Measurements from ENCODE around the gene ADGRL3. TPM values are rescaled to one million over a fixed set of nuclear protein-coding genes. Genes with fewer than 3 reads are reported as not detected.

The ADGRL3 gene
- total RNA-seq, 4 donors from 2014 or later, result 0.67 to 4.6 (median 1.6) TPM

DNA sequence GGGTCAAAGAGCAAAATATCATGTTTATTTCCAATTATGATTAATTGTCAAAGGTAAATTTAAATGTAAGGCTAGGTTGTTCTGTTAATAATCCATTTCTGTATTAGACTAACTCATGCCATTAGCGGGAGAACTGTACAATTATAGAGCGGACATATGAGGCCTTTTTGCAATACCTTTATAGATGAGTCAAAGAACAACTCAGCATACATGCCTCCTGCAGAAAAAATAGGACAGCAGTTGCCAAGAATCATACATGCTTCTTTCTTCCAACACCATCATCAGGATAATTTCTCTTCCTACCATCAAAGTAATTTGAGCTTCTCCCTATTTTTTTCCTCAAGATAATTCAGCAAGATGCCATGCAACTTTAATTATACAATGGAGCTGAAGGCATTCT lies 917.8 kb downstream of the ADGRL3 start:
- DNase-seq, result no peak
- H3K27ac ChIP-seq, result no peak overlapping the region
- H3K27me3 ChIP-seq, result no peaks in the 10 kb centered on the region
- no peaks in the 10 kb centered on the region for H3K9me3 ChIP-seq
- intact Hi-C loops (cut with DNase I), result no loop called here
- no peak for TF ChIP-seq POLR2A (IDR thresholded peaks at IDR 0.05)
- TF ChIP-seq, protein P1, sequence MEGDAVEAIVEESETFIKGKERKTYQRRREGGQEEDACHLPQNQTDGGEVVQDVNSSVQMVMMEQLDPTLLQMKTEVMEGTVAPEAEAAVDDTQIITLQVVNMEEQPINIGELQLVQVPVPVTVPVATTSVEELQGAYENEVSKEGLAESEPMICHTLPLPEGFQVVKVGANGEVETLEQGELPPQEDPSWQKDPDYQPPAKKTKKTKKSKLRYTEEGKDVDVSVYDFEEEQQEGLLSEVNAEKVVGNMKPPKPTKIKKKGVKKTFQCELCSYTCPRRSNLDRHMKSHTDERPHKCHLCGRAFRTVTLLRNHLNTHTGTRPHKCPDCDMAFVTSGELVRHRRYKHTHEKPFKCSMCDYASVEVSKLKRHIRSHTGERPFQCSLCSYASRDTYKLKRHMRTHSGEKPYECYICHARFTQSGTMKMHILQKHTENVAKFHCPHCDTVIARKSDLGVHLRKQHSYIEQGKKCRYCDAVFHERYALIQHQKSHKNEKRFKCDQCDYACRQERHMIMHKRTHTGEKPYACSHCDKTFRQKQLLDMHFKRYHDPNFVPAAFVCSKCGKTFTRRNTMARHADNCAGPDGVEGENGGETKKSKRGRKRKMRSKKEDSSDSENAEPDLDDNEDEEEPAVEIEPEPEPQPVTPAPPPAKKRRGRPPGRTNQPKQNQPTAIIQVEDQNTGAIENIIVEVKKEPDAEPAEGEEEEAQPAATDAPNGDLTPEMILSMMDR (IDR thresholded peaks at IDR 0.05), result no peak
- no peaks in the 10 kb centered on the region for H3K36me3 ChIP-seq
- 90 to 97% methylated on average over 2 of the region's 2 CpGs for WGBS, 2 donors
- H3K4me1 ChIP-seq, result no peaks in the 10 kb centered on the region
- no peak overlapping the region for H3K4me3 ChIP-seq (replicated peaks in 1 of 3)

DNA sequence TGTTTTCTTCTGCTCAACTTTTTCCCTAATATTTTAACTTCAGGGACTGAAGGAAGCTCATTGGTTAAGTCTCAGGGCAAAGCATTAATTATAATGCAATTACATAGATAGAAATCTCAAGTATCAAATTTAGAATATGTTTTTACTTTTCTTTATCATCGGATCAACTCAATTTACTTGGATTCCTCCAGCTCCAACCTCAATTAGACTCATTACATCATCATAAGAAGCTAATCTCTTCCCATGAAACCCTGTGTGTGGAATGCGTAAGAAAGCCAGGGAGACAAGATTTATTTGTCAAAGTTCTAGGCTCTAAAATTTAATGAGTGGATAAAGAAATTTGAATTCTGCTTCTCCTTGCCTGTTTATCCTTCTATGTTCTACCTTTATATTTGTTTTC lies 918.4 kb downstream of the ADGRL3 start:
- Histone ChIP-seq H3K36me3 (no peaks in the 10 kb centered on the region), H3K4me3 (replicated peaks in 1 of 3) (no peak overlapping the region), H3K27me3 (no peaks in the 10 kb centered on the region), H3K27ac (no peak overlapping the region), H3K4me1 (no peaks in the 10 kb centered on the region), H3K9me3 (no peaks in the 10 kb centered on the region)
- TF ChIP-seq POLR2A (IDR thresholded peaks at IDR 0.05), result no peak
- TF ChIP-seq, protein P1 (IDR thresholded peaks at IDR 0.05), result no peak
- intact Hi-C loops (cut with DNase I), result no loop called here
- 75 to 83% methylated on average over 2 of the region's 2 CpGs for WGBS, 2 donors
- DNase-seq, result no peak

DNA sequence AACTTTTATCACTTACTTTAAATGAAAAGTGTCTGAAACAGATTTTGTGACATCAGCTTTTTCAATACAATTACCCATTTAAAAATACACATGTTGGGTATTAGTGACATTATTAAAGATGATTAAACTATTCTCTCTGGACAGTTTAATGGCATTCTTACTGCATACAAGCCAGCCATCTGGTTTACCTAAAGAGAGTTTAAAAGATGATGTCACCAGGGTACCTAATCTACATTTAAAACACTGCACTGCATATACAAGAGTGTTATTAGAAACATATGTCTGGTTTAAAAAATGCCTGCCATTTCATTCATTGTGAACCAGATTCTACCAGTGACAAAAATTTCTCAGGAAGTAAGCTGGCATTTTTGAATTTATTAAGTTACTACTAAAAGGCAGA lies 919.1 kb downstream of the ADGRL3 start:
- intact Hi-C loops (cut with DNase I), result no loop called here
- TF ChIP-seq POLR2A (IDR thresholded peaks at IDR 0.05), result no peak
- TF ChIP-seq, protein P1 (IDR thresholded peaks at IDR 0.05), result no peak
- Histone ChIP-seq H3K27ac (no peak overlapping the region), H3K4me1 (no peaks in the 10 kb centered on the region), H3K36me3 (no peaks in the 10 kb centered on the region), H3K4me3 (replicated peaks in 1 of 3) (no peak overlapping the region), H3K9me3 (no peaks in the 10 kb centered on the region), H3K27me3 (no peaks in the 10 kb centered on the region)
- no peak for DNase-seq

DNA sequence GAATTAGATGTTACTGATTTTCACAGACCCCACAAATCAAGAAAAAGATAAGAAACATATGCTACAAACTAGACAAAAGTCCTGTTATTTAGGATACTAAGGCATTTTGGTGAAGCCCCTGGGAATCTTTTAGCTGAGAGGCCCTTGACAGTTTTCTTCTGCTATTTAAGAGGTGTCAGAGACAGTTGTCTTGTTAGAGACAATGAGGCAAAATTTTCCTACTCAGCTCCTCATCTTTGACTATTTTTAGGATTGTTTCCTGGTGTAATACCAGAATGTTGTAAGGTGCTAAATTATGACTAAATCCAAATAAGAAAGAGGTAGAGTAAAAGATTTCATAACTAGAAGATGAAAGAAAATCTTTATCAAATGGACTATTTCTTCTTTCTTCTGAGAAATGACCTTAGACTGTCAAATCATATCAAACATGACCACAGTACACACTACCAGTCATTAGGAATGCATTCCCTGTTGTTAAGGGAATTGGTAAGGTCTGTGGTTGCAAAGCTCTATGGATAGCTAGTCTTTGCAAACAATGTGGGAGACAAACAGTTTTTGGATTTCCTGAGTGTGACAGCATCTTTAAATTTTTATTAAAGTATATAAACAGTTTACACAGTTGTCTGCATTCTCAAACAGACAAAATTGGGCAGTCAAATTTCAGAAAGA lies 926.1 kb downstream of the ADGRL3 start:
- intact Hi-C loops (cut with DNase I), result no loop called here
- H3K4me3 ChIP-seq (replicated peaks in 1 of 3), result no peak overlapping the region
- no peak overlapping the region for H3K27ac ChIP-seq
- H3K36me3 ChIP-seq, result no peaks in the 10 kb centered on the region
- no peaks in the 10 kb centered on the region for H3K27me3 ChIP-seq
- DNase-seq, result no peak
- H3K4me1 ChIP-seq, result no peaks in the 10 kb centered on the region
- H3K9me3 ChIP-seq, result no peaks in the 10 kb centered on the region
- TF ChIP-seq, protein P1 (IDR thresholded peaks at IDR 0.05), result no peak
- no peak for TF ChIP-seq POLR2A (IDR thresholded peaks at IDR 0.05)

Small RNA genes within 50 kb of the gene (small RNA-seq; reads per million reads assigned to genes)
- not detected for gene RF00019

Measured in thyroid gland (tissue), 4 donors.